ENCODE results near the gene CTNND2. TPM values are rescaled to one million over a fixed set of nuclear protein-coding genes. Genes with fewer than 3 reads are reported as not detected.

CTNND2 gene
- total RNA-seq, 1 donor from 2014 or later: 2.5 TPM

DNA sequence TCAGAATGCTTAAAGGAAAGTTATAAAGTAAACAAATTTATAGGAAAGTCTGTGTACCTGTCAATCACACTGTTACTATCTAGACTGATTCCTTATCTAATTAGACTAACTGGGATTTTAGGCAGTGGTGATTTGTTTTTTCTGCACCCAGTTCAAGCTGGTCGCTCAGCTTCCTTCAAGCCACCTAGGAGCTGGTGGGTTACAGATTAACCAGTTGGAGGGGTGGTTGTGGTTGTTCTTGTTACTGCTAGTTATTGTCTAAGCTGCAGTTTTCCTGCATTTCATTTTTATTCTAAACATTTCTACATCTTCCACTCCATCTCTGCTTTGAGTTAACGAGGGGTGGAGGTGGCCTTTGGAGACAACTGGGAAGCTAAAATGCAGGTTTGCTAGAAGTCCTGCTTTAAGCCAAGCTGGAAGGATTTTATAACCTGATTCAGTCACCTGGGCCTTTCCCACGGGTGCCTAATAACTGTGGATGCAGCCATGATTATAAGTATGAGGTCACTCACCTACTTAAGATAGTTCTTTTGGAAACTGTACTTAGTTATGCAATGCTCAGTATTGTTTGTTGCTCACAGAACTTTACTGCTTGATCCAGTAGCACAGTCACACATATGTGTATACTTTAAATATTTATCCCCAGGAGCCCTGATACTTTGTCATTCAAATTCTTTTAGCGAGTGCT, 839.3 kb downstream of the CTNND2 start:
- no peak overlapping the region for H3K4me3 Mint-ChIP-seq (ENCODE audit: unreplicated experiment)
- no peaks in the 10 kb centered on the region for H3K36me3 Mint-ChIP-seq (ENCODE audit: unreplicated experiment)
- H3K9me3 Mint-ChIP-seq (ENCODE audit: unreplicated experiment): peaks cover under 1% of the 10 kb centered on the region
- TF ChIP-seq, protein P1, sequence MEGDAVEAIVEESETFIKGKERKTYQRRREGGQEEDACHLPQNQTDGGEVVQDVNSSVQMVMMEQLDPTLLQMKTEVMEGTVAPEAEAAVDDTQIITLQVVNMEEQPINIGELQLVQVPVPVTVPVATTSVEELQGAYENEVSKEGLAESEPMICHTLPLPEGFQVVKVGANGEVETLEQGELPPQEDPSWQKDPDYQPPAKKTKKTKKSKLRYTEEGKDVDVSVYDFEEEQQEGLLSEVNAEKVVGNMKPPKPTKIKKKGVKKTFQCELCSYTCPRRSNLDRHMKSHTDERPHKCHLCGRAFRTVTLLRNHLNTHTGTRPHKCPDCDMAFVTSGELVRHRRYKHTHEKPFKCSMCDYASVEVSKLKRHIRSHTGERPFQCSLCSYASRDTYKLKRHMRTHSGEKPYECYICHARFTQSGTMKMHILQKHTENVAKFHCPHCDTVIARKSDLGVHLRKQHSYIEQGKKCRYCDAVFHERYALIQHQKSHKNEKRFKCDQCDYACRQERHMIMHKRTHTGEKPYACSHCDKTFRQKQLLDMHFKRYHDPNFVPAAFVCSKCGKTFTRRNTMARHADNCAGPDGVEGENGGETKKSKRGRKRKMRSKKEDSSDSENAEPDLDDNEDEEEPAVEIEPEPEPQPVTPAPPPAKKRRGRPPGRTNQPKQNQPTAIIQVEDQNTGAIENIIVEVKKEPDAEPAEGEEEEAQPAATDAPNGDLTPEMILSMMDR (IDR thresholded peaks at IDR 0.05): no peak
- no peak overlapping the region for H3K27ac Mint-ChIP-seq (ENCODE audit: unreplicated experiment)
- no peaks in the 10 kb centered on the region for H3K4me1 Mint-ChIP-seq (ENCODE audit: unreplicated experiment)
- no peak for DNase-seq (ENCODE audit: extremely low spot score, unreplicated experiment)
- peaks cover 7% of the 10 kb centered on the region for H3K27me3 Mint-ChIP-seq (ENCODE audit: unreplicated experiment)

DNA sequence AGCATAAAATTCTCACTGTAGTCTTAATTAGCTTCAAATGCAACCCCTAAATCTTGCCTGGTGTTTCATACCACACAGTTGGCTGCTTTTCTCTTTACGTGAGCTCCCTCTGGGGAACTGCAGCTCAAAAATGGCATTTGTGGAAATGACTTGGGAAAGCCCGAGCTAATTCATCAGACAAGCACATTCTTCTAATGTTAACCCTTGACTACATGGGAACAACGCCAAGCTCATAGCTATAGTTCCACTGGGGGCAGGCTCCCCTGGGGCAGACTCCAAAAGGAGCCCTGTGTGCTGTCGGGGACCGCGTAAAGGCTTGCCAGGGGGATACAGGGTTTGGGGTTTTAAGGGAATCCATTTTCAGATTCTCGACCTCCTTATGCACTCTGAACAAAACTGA, 841.8 kb downstream of the CTNND2 start:
- Mint-ChIP-seq H3K27me3 (ENCODE audit: unreplicated experiment) (peaks cover 7% of the 10 kb centered on the region), H3K9me3 (ENCODE audit: unreplicated experiment) (no peaks in the 10 kb centered on the region), H3K36me3 (ENCODE audit: unreplicated experiment) (no peaks in the 10 kb centered on the region), H3K4me3 (ENCODE audit: unreplicated experiment) (no peak overlapping the region), H3K27ac (ENCODE audit: unreplicated experiment) (no peak overlapping the region), H3K4me1 (ENCODE audit: unreplicated experiment) (no peaks in the 10 kb centered on the region)
- TF ChIP-seq, protein P1 (IDR thresholded peaks at IDR 0.05): no peak
- DNase-seq (ENCODE audit: extremely low spot score, unreplicated experiment): no peak

DNA sequence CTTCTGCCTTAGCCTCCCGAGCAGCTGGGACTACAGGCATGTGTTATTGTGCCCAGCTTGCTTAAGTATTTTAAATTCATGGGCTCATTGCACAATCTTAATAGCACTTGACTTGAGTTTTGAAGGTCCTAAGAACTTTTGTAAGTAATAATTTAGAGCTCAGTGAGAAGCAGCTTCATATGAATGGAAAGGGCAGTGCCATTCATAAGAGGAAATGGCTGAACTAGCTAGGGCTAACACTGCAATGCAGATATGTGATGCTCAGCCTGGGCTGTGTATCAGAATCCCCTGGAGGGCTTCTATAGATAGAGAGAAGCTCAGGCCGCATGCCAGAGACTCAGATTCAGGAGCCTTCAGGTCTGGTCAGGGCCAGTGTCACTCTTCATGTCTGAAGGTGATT, 847.7 kb downstream of the CTNND2 start:
- TF ChIP-seq, protein P1 (IDR thresholded peaks at IDR 0.05): no peak
- DNase-seq (ENCODE audit: extremely low spot score, unreplicated experiment): no peak
- Mint-ChIP-seq H3K27ac (ENCODE audit: unreplicated experiment) (no peak overlapping the region), H3K36me3 (ENCODE audit: unreplicated experiment) (no peaks in the 10 kb centered on the region), H3K27me3 (ENCODE audit: unreplicated experiment) (peaks cover 17% of the 10 kb centered on the region), H3K4me1 (ENCODE audit: unreplicated experiment) (no peaks in the 10 kb centered on the region), H3K4me3 (ENCODE audit: unreplicated experiment) (no peak overlapping the region), H3K9me3 (ENCODE audit: unreplicated experiment) (no peaks in the 10 kb centered on the region)

DNA sequence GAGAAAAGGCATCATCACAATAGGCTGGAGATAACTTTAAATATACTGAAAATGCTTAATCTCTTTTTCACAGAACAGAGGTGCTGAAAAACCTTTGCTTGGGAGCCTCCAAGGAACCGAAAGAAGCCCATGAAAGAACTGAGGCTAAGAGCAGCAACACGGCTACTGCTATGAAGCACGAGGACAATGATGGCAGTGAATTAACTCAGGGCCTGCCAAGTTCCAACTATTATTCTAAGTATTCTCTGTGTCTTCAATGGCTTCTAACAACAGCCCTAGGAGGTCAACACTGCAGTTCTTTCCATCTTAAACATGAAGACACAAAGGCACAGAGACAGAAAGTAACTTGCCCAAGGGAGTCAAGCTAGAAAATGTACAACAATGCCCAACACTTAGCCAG, 850.2 kb downstream of the CTNND2 start:
- TF ChIP-seq, protein P1 (IDR thresholded peaks at IDR 0.05): no peak
- Mint-ChIP-seq H3K27me3 (ENCODE audit: unreplicated experiment) (peaks cover 11% of the 10 kb centered on the region), H3K36me3 (ENCODE audit: unreplicated experiment) (no peaks in the 10 kb centered on the region), H3K4me3 (ENCODE audit: unreplicated experiment) (no peak overlapping the region), H3K4me1 (ENCODE audit: unreplicated experiment) (no peaks in the 10 kb centered on the region), H3K9me3 (ENCODE audit: unreplicated experiment) (no peaks in the 10 kb centered on the region), H3K27ac (ENCODE audit: unreplicated experiment) (no peak overlapping the region)
- no peak for DNase-seq (ENCODE audit: extremely low spot score, unreplicated experiment)

DNA sequence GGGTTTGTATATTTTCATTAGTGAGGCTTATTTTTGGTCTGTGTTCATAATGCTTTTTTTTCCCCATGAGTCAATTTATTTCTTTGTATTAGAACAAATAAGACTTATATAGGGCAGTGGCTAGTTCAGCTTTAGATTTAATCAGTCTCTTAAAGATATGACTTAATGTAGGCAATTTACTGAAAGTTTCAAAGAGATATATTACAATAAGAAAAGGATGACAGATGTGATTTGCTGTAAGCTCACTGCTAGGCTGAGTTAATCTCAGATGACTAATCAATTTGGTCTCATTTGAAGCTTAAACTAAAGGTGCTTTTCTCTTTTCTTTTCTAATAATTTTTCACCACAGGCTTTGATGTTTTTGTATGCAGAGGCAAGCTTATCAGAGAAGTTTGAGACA, 851.4 kb downstream of the CTNND2 start:
- TF ChIP-seq, protein P1 (IDR thresholded peaks at IDR 0.05): no peak
- H3K4me1 Mint-ChIP-seq (ENCODE audit: unreplicated experiment): no peaks in the 10 kb centered on the region
- no peak overlapping the region for H3K4me3 Mint-ChIP-seq (ENCODE audit: unreplicated experiment)
- no peak overlapping the region for H3K27ac Mint-ChIP-seq (ENCODE audit: unreplicated experiment)
- peaks cover 11% of the 10 kb centered on the region for H3K27me3 Mint-ChIP-seq (ENCODE audit: unreplicated experiment)
- H3K36me3 Mint-ChIP-seq (ENCODE audit: unreplicated experiment): no peaks in the 10 kb centered on the region
- DNase-seq (ENCODE audit: extremely low spot score, unreplicated experiment): no peak
- H3K9me3 Mint-ChIP-seq (ENCODE audit: unreplicated experiment): no peaks in the 10 kb centered on the region
